Measurements from ENCODE around the gene WWOX. TPM values are rescaled to one million over a fixed set of nuclear protein-coding genes. Genes with fewer than 3 reads are reported as not detected.

WWOX gene
- total and polyA plus RNA-seq, 10 donors: 5.9 to 90.3 (median 26.4) TPM

GRCh38 chr16:78751601-78752000 lies 652.1 kb downstream of the WWOX start:
- WGBS, 5 donors: 64 to 82% (median 82%) methylated on average over 3 of the region's 3 CpGs
- no peak overlapping the region for H3K4me3 ChIP-seq
- peaks cover 0 to 49% (median 25%) of the 10 kb centered on the region in 6 donors for H3K4me1 ChIP-seq
- no peaks in the 10 kb centered on the region for H3K27me3 ChIP-seq (replicated peaks in 1 of 7)
- DNase-seq: no peak
- TF ChIP-seq POLR2AphosphoS5 (IDR thresholded peaks at IDR 0.05): no peak
- no peak for TF ChIP-seq POLR2A (IDR thresholded peaks at IDR 0.05)
- no peak for TF ChIP-seq CTCF (IDR thresholded peaks at IDR 0.05 in 8 of 11, conservative IDR thresholded peaks at IDR 0.05 in 3 of 11)
- intact Hi-C loops (cut with DNase I; ENCODE audit: low total_unique reads): no loop called here
- H3K36me3 ChIP-seq: no peaks in the 10 kb centered on the region
- no peak overlapping the region for H3K27ac ChIP-seq
- no peaks in the 10 kb centered on the region for H3K9me3 ChIP-seq

- TF ChIP-seq POLR2A (IDR thresholded peaks at IDR 0.05) (no peak), CTCF (IDR thresholded peaks at IDR 0.05 in 8 of 11, conservative IDR thresholded peaks at IDR 0.05 in 3 of 11) (no peak)
- Histone ChIP-seq H3K27me3 (replicated peaks in 1 of 7) (no peaks in the 10 kb centered on the region), H3K4me1 (peaks cover 0 to 32% (median 12%) of the 10 kb centered on the region in 6 donors), H3K27ac (no peak overlapping the region), H3K9me3 (no peaks in the 10 kb centered on the region), H3K36me3 (no peaks in the 10 kb centered on the region), H3K4me3 (no peak overlapping the region)
- intact Hi-C loops (cut with DNase I; ENCODE audit: low total_unique reads): no loop called here
- DNase-seq: no peak
- WGBS, 5 donors: 88 to 94% (median 90%) methylated on average over 5 of the region's 5 CpGs
Observed at GRCh38 chr16:78754713-78755112, 655.3 kb downstream of the WWOX start.

GRCh38 chr16:78755751-78756661 lies 656.6 kb downstream of the WWOX start:
- WGBS, 5 donors: 82 to 94% (median 90%) methylated on average over 8 of the region's 8 CpGs
- TF ChIP-seq POLR2AphosphoS5 (IDR thresholded peaks at IDR 0.05): no peak
- Histone ChIP-seq H3K36me3 (no peaks in the 10 kb centered on the region), H3K27ac (no peak overlapping the region), H3K4me1 (peaks cover 0 to 22% (median 1%) of the 10 kb centered on the region in 6 donors), H3K4me3 (no peak overlapping the region), H3K9me3 (no peaks in the 10 kb centered on the region), H3K27me3 (replicated peaks in 1 of 7) (no peaks in the 10 kb centered on the region)
- intact Hi-C loops (cut with DNase I; ENCODE audit: low total_unique reads): no loop called here
- no peak for DNase-seq

GRCh38 chr16:78759596-78759995 lies 660.1 kb downstream of the WWOX start:
- H3K27ac ChIP-seq: no peak overlapping the region
- WGBS, 5 donors: 78 to 95% (median 90%) methylated on average over 2 of the region's 2 CpGs
- H3K4me1 ChIP-seq: peaks cover 0 to 22% (median 0%) of the 10 kb centered on the region in 6 donors
- H3K36me3 ChIP-seq: no peaks in the 10 kb centered on the region
- H3K27me3 ChIP-seq (replicated peaks in 1 of 7): no peaks in the 10 kb centered on the region
- intact Hi-C loops (cut with DNase I; ENCODE audit: low total_unique reads): no loop called here
- DNase-seq: no peak
- TF ChIP-seq CTCF (IDR thresholded peaks at IDR 0.05 in 8 of 11, conservative IDR thresholded peaks at IDR 0.05 in 3 of 11) (no peak), POLR2AphosphoS5 (IDR thresholded peaks at IDR 0.05) (no peak), POLR2A (IDR thresholded peaks at IDR 0.05) (no peak)
- no peak overlapping the region for H3K4me3 ChIP-seq
- no peaks in the 10 kb centered on the region for H3K9me3 ChIP-seq
